Measurements from ENCODE around the gene CYP3A5. TPM values are rescaled to one million over a fixed set of nuclear protein-coding genes. Genes with fewer than 3 reads are reported as not detected.

CYP3A5 gene
- polyA plus RNA-seq, 1 experiment = 0.21 TPM

DNA sequence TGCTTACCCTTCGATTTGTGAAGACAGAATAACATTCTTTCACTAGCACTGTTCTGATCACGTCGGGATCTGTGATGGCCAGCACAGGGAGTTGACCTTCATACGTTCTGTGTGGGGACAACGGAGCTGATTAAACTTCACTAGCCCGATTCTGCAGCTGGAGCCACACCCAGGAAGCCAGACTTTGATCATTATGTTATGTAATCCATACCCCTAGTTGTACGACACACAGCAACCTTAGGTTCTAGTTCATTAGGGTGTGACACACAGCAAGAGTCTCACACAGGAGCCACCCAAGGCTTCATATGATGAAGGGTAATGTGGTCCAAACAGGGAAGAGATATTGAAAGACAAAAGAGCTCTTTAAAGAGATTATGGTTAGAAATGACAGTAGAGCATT, 7.2 kb downstream of the CYP3A5 start:
- no peak overlapping the region for H3K27ac ChIP-seq (ENCODE audit: low read depth, low read length)
- H3K27me3 ChIP-seq (ENCODE audit: control insufficient read depth, insufficient read depth, low read length) = no peaks in the 10 kb centered on the region
- no peaks in the 10 kb centered on the region for H3K9me3 ChIP-seq (ENCODE audit: control insufficient read depth, insufficient read depth, low read length)
- ChIA-PET POLR2A (no interaction called here), CTCF (no interaction called here)
- TF ChIP-seq, protein P1, sequence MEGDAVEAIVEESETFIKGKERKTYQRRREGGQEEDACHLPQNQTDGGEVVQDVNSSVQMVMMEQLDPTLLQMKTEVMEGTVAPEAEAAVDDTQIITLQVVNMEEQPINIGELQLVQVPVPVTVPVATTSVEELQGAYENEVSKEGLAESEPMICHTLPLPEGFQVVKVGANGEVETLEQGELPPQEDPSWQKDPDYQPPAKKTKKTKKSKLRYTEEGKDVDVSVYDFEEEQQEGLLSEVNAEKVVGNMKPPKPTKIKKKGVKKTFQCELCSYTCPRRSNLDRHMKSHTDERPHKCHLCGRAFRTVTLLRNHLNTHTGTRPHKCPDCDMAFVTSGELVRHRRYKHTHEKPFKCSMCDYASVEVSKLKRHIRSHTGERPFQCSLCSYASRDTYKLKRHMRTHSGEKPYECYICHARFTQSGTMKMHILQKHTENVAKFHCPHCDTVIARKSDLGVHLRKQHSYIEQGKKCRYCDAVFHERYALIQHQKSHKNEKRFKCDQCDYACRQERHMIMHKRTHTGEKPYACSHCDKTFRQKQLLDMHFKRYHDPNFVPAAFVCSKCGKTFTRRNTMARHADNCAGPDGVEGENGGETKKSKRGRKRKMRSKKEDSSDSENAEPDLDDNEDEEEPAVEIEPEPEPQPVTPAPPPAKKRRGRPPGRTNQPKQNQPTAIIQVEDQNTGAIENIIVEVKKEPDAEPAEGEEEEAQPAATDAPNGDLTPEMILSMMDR (IDR thresholded peaks at IDR 0.05; ENCODE audit: low read depth, low read length) = no peak
- DNase-seq (ENCODE audit: low read depth, low spot score) = no peak
- H3K4me3 ChIP-seq (ENCODE audit: low read depth, low read length) = no peak overlapping the region

DNA sequence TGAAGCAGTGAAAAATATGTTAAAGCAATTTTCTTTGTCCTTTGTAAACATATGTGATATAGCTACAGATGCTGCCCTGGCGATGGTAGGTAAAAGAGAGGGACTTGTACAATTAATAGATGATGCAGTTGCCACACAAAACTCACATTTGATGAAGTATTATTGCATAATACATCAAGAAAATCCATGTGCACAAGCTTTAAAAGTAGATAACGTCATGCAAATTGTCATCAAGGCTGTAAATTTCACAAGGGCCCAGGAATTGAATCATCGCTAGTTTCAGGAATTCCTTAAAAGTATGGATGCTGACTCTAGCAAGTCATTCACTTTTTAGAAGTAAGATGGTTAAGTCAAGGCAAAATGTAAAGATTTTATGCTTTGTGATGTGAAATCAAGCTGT, 10.0 kb downstream of the CYP3A5 start:
- CTCF ChIA-PET = no interaction called here
- H3K9me3 ChIP-seq (ENCODE audit: control insufficient read depth, insufficient read depth, low read length) = no peaks in the 10 kb centered on the region
- no peak for DNase-seq (ENCODE audit: low read depth, low spot score)
- H3K27me3 ChIP-seq (ENCODE audit: control insufficient read depth, insufficient read depth, low read length) = no peaks in the 10 kb centered on the region
- H3K4me3 ChIP-seq (ENCODE audit: low read depth, low read length) = no peak overlapping the region
- POLR2A ChIA-PET = no interaction called here
- TF ChIP-seq, protein P1 (IDR thresholded peaks at IDR 0.05; ENCODE audit: low read depth, low read length) = no peak
- no peak overlapping the region for H3K27ac ChIP-seq (ENCODE audit: low read depth, low read length)

DNA sequence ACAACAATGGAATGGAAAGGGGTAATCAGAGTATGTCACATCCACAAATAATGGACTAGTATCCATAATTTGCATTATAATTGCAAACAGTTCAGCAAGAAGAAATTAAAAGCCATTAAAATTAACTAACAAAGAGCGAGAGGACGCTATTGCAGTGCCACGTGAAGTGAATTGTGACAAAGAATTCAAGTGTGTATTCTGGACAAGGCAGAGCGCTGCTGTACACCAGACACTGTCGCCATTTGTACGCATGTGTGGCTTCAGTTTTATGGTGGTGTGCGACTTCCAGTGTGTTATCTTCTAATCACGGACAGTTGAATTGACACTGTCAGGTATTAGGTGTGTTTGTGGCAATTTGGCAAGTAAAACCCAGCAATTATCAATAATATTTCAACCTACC, 11.3 kb downstream of the CYP3A5 start:
- no peak overlapping the region for H3K4me3 ChIP-seq (ENCODE audit: low read depth, low read length)
- H3K27me3 ChIP-seq (ENCODE audit: control insufficient read depth, insufficient read depth, low read length) = no peaks in the 10 kb centered on the region
- H3K9me3 ChIP-seq (ENCODE audit: control insufficient read depth, insufficient read depth, low read length) = no peaks in the 10 kb centered on the region
- POLR2A ChIA-PET = no interaction called here
- no peak for DNase-seq (ENCODE audit: low read depth, low spot score)
- no peak overlapping the region for H3K27ac ChIP-seq (ENCODE audit: low read depth, low read length)
- CTCF ChIA-PET = no interaction called here
- TF ChIP-seq, protein P1 (IDR thresholded peaks at IDR 0.05; ENCODE audit: low read depth, low read length) = no peak

DNA sequence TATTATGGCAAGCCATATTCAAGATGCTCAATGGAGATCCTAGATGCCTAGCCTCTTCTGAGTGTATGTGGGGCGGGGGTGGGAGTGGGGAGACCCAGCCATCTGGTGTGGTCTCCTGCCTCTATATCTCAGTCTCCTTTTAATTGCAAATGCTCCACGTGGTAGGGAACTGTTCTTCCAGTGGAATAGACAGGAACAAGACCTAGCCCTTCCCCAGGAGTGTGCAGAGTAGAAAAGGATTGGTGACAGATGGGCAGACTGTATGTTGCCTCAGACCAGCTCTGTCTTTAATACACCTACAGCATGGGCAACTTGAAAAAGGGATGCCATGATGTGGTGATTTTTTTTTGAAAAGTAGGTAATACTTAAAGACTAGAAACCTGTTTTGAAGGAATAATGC, 12.6 kb downstream of the CYP3A5 start:
- TF ChIP-seq, protein P1 (IDR thresholded peaks at IDR 0.05; ENCODE audit: low read depth, low read length) = no peak
- DNase-seq (ENCODE audit: low read depth, low spot score) = no peak
- H3K9me3 ChIP-seq (ENCODE audit: control insufficient read depth, insufficient read depth, low read length) = no peaks in the 10 kb centered on the region
- ChIA-PET POLR2A (no interaction called here), CTCF (no interaction called here)
- no peaks in the 10 kb centered on the region for H3K27me3 ChIP-seq (ENCODE audit: control insufficient read depth, insufficient read depth, low read length)
- no peak overlapping the region for H3K4me3 ChIP-seq (ENCODE audit: low read depth, low read length)
- no peak overlapping the region for H3K27ac ChIP-seq (ENCODE audit: low read depth, low read length)

DNA sequence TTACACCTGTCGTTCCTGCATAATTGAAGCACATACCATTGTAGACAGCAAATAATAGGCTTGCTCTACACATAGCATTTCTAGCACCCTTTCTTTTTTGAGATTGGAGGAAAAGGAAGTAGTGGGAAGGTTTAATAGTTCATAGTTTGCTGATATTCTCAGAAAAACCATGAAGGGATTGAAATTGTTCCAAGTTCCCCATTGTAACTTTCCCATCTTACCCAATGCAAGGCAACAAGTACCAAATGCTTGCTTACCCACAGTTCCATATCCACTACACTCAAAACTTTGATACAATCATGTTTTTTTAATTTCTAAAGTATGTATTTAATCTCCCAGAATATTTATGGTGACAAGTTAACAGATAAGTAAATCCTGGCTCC, 13.8 kb downstream of the CYP3A5 start:
- ChIA-PET POLR2A (no interaction called here), CTCF (no interaction called here)
- TF ChIP-seq, protein P1 (IDR thresholded peaks at IDR 0.05; ENCODE audit: low read depth, low read length) = no peak
- Histone ChIP-seq H3K27ac (ENCODE audit: low read depth, low read length) (no peak overlapping the region), H3K27me3 (ENCODE audit: control insufficient read depth, insufficient read depth, low read length) (no peaks in the 10 kb centered on the region), H3K9me3 (ENCODE audit: control insufficient read depth, insufficient read depth, low read length) (no peaks in the 10 kb centered on the region), H3K4me3 (ENCODE audit: low read depth, low read length) (no peak overlapping the region)
- no peak for DNase-seq (ENCODE audit: low read depth, low spot score)
